GM19455 (cell line): ENCODE results near the gene LRRC40.
"Not testable (repeated sequence)": the region's sequence is repeated elsewhere in the genome, so short reads cannot be mapped to it uniquely, and the experiment has no call there.

Experiments
- ATAC-seq: cut with Tn5 transposase; IDR thresholded peaks from one replicate; pipeline ENCODE4 v1.9.1; 2021; ENCODE audit not compliant: unreplicated experiment

Gene LRRC40

GRCh38 chr1:70205434-70206118, at the start of gene LRRC40:
Gene LRRC40, minus strand, starts transcription at chr1:70205579. Its CDS starts 39 bp downstream, at chr1:70205540.
- ATAC-seq = peak; percentile 90

DNA sequence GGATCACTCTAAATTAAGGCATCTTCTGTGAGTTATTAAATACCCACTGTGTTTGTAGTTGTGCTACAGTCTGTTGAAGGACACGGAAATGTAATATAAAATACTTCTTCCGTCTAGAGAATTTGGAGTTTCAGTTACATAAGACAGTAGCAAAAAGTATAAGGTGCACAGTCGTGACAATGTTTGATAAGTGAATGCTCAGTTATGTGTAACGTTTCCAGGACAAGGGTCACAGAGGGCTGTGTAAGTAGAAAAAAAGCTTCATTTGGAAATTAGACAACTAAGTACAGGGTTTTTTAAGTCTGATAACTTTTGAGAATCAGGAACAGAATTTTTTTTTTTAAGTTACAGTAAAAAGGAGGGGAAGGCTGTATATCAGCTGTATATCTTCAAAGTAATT, 43.4 kb upstream of the LRRC40 start:
- ATAC-seq = no peak

DNA sequence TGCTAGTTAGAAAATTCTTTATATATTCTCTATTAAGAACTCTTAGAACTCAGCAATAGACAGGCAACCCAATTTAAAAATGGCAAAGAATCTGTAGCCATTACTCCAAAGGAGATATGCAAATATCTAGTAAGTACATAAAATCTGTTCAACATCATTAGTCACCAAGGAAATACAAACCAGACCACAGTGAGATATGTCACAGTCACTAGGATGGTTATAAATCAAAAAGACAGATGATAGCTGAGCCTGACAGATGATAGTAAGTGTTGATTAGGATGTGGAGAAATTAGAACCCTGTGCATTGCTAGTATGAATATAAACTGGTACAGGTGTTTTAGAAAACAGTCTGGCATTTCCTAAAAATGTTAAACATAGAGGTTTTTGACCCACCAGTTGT, 42.4 kb upstream of the LRRC40 start:
- ATAC-seq = no peak

DNA sequence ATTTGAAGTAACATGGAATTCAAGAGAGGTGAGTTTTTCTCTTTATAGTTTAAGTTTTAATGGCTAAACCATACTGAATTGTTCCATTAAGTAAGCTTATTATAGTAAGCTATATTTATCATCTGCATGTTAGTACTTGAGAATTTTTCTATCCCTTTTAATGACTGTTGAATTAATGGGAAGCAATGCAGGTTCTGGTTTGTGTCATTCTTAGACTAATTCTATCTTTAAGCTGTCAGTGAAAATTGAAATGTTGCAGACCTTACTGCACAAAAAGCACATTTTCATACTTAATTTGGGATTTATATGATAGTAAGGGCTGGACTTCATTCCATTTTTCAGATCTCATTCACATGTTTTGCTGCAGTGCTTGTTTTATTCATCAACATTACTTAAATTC, 41.7 kb upstream of the LRRC40 start:
- no peak for ATAC-seq

DNA sequence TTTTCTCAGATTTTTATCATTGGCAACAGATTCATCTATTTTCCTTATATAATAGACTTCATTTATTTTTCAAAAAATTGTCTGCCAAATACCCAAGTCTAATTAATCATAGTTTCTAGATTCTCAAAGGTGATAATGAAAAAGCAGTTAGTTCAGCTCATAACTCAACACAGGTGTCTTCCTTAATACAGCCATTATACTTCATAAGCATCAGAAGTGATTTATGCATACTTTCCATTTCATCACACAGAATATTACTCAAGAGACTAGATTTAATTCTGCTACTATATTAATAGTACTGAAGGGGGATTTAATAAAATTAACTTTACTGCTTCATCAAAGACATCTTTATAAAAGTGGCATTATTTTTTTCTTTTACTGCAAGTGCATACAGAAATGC, 34.6 kb upstream of the LRRC40 start:
- no peak for ATAC-seq

DNA sequence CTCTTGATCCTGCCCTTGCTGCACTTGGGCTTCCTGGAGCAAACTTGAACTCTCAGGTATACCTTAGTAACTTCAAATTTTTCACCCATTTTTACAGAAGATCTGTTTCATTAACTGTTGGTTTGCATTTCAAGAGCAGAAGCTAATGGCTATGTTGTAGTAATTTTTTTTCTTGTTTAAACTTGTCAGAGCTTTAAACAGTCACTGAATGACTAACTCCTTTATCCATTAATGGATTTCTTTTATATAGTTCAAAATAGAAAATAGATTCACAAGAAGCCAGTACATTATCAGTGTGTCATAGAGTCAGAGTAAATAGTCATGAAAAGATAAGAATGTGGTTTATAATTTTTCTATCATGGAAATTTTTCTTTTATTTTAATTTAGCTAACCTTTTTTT, 29.4 kb upstream of the LRRC40 start:
- no peak for ATAC-seq

- no peak for ATAC-seq
Measured at GRCh38 chr1:70231475-70231874, 26.1 kb upstream of the LRRC40 start.

DNA sequence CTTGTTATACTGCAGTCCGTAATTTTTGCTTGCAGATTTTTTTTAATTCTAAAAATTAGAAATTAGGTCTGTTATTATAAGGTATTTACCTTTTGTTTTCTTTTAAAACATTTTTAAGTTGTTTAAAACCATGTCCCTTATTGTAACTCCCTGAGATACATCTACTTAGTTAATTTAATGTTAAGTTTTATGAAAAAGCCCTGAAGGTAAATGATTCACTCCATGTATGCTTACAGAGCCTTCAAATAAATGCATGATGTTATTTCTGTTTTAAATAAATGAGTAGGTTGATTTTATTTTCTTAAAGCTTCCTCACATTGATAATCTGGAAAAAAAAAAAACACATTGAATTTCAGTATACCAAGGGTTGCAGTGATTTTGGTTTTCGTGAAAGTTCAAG, 23.3 kb upstream of the LRRC40 start:
- no peak for ATAC-seq

DNA sequence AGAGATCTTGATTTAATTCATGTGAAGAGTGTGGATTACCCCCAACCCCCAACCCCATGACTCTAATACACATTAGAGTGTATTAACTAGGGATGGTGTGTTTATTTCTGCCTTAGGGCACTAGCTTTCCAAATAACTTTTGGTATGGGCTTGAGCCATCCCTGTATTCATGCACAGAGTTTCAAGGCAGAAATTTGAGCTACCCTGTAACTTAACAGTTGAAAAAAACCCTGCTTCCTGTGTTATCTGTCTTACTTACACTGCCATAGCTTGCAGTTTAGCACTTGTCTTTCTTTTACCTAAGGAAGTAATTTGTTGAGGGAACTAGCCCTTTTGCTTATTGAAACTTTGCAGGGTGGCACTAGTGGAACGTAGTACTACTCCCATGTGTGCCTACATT, 22.1 kb upstream of the LRRC40 start:
- ATAC-seq = no peak

- no peak for ATAC-seq
Measured at GRCh38 chr1:70224954-70225353, 19.6 kb upstream of the LRRC40 start.

GRCh38 chr1:70222716-70223235, 17.4 kb upstream of the LRRC40 start:
- ATAC-seq = no peak

DNA sequence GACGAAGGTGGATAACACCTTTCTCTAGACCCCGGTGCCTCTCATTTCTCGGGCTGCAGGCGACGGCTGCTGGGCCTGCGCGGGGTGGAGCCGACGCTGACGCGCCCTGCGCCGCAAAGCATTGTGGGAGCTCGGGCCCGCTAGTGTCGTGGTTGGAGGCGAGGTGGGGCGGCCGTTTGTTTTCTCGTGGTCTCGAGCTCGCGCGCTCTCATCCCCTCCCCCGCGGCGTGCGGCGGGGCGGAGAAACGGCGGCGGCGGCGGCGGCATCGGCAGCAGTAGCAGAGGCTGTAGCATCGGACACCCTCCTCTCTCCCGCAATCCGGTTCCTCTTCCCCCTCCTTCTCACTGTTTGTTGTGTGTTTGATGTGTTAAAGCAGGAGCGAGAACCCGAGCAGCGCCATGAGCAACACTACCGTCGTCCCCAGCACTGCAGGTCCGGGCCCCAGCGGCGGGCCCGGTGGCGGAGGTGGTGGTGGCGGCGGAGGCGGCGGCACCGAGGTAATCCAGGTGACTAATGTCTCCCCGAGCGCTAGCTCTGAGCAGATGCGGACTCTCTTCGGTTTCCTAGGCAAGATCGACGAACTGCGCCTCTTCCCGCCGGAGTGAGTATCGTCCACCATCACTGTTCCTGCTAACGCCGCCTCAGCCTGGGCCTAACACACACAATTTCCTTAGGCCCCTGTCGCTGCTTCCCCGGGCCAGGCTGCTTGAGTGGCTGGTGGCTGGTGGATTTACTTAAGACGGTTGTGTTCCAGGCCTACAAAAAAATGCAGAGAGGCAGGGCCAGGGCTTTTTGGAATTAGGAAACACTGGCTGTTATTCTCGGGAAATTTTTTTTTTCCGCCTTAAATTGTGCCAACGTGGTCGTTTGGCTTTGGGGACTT, 16.1 kb upstream of the LRRC40 start, which contains the start of gene SRSF11:
Gene SRSF11, plus strand, starts transcription at position 143 of the 884 bp plus-strand sequence. Its CDS starts 257 bp downstream, at position 400.
- peak; percentile 94 for ATAC-seq

- peak; percentile 13 for ATAC-seq
Measured at GRCh38 chr1:70220517-70221237, 15.3 kb upstream of the LRRC40 start.

GRCh38 chr1:70220015-70220414, 14.6 kb upstream of the LRRC40 start:
- ATAC-seq = no peak

- ATAC-seq = no peak
Measured at GRCh38 chr1:70211541-70211940, 6.2 kb upstream of the LRRC40 start.

GRCh38 chr1:70210820-70211219, 5.4 kb upstream of the LRRC40 start:
- no peak for ATAC-seq

DNA sequence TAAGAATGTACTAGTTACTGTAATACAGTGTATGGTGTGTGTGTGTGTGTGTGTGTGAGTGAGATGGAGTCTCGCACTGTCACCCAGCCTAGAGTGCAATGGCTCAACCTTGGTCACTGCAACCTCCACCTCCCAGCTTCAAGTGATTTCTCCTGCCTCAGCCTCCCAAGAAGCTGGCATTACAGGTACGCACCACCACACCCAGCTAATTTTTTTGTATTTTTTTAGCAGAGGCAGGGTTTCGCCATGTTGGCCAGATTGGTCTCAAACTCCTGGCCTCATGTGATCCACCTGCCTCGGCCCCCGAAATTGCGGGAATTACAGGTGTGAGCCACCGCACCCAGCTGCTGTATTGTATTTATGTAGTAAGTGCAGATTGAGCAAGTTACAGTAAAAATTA, 2.9 kb upstream of the LRRC40 start:
- no peak for ATAC-seq

DNA sequence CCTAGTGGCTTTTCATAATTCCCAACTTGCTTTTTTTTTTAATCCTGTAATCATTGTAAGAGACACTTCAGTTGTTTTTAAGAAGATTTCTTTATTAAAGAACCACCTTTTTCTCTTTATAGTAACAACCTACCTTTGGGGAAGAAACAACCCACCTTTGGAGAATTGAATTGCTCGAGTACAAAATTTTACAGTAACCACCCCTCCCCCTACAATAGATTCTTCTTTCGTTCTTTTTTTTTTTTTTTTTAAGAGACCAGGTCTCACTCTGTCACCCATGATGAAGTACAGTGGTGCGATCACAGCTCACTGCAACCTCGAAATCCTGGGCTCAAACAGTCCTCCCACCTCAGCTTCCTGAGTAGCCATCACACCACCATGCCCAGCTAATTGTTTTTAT, 2.1 kb upstream of the LRRC40 start:
- ATAC-seq = no peak

DNA sequence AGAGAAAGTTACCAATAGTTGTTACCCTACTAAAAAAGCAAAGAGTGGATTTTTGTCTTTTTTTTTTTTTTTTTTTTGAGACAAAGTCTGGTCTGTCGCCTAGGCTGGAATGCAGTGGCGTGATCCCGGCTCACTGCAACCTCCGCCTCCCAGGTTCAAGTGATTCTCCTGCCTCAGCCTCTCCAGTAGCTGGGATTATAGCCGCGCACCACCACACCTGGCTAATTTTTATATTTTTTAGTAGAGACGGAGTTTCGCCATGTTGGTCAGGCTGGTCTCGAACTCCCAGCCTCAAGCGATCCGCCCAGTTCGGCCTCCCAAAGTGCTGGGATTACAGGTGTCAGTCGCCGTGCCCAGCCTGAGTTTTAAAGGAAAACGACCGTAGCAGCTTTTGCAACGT, 1.5 kb upstream of the LRRC40 start:
- not testable (repeated sequence) for ATAC-seq

DNA sequence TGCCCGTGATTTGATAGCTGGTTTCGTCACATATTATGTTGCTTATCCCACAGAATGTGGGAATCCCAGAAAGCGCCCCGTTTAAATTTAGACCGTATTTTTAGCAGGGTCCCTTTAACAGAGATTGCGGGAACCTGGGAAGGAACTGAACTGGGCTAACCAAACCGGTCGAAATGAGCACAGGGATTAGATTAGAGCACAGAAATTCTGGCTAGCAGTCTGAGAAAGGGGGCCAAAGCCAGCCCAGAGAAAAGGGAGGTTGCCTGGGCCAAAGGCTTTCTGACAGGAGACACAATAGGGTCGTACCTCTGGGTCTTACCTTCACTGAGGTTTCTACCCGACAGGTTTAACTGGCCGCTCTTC, 327 bp downstream of the LRRC40 start:
- peak; percentile 39 for ATAC-seq

DNA sequence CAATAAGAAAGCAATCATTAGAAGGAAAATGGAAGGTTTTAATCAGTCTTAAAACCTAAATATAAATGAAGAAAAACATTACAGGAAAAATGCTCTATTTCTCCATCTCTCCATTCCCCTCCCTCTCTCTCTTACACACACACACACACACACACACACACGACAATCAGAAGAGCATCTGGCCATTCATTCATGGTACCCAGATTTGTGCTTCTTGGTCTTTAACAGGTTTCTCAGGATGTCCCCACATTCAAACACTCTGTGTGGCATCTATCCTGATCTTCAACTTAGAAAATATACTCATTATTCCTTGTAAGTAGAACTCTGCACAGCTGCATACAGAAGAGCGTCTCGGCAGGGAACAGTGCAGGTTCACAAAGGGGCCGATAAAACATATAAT, 779 bp downstream of the LRRC40 start:
- no peak for ATAC-seq
